GM15510 (cell line): ENCODE results near the gene CBX5.

Source experiments
- POLR2A ChIP-seq: IDR thresholded peaks from 3 replicates; pipeline ENCODE4 v1.6.1; 2011; ENCODE audit warnings: borderline replicate concordance; ENCODE audit not compliant: insufficient read length; ENCODE audit errors: extremely low read depth

CBX5 gene

GRCh38 chr12:54279632-54280467 lies at the start of gene CBX5:
Gene CBX5, minus strand, starts transcription at chr12:54280122. Its CDS starts 22,472 bp downstream, at chr12:54257650.
- peak; percentile 80 for TF ChIP-seq POLR2A

- no peak for TF ChIP-seq POLR2A
Observed at GRCh38 chr12:54328595-54329337, 48.8 kb upstream of the CBX5 start.

- peak; percentile 66 for TF ChIP-seq POLR2A
Observed at GRCh38 chr12:54324617-54325441, 44.9 kb upstream of the CBX5 start, which contains the start of gene COPZ1. Gene COPZ1, plus strand, starts transcription at chr12:54325131. Its CDS starts 33 bp downstream, at chr12:54325164.

- no peak for TF ChIP-seq POLR2A
Observed at GRCh38 chr12:54321363-54321762, 41.4 kb upstream of the CBX5 start.

GRCh38 chr12:54311051-54311450 lies 31.1 kb upstream of the CBX5 start:
- TF ChIP-seq POLR2A, result no peak

- no peak for TF ChIP-seq POLR2A
Observed at GRCh38 chr12:54306925-54307741, 27.2 kb upstream of the CBX5 start.

GRCh38 chr12:54304187-54304810 lies 24.4 kb upstream of the CBX5 start:
- no peak for TF ChIP-seq POLR2A

GRCh38 chr12:54303640-54304039 lies 23.7 kb upstream of the CBX5 start:
- TF ChIP-seq POLR2A, result no peak

- no peak for TF ChIP-seq POLR2A
Observed at GRCh38 chr12:54301428-54302048, 21.6 kb upstream of the CBX5 start.

GRCh38 chr12:54300732-54301427 lies 21.0 kb upstream of the CBX5 start, which contains the start of gene NFE2:
Gene NFE2, minus strand, starts transcription at chr12:54301015. Its CDS starts 5,767 bp downstream, at chr12:54295248.
- no peak for TF ChIP-seq POLR2A

- no peak for TF ChIP-seq POLR2A
Observed at GRCh38 chr12:54300225-54300731, 20.4 kb upstream of the CBX5 start.

- no peak for TF ChIP-seq POLR2A
Observed at GRCh38 chr12:54299515-54300224, 19.7 kb upstream of the CBX5 start.

- no peak for TF ChIP-seq POLR2A
Observed at GRCh38 chr12:54298904-54299303, 19.0 kb upstream of the CBX5 start.
